Measurements from ENCODE around the gene COL4A5. TPM values are rescaled to one million over a fixed set of nuclear protein-coding genes. Genes with fewer than 3 reads are reported as not detected.

COL4A5 gene
- total and polyA plus RNA-seq, 2 of the 13 experiments (the other 11 are each of a cell fraction or from before 2014, with no cell fraction given): 39.5 to 45.5 TPM

GRCh38 chrX:108437349-108438109 is 2.1 kb upstream of the COL4A5 start:
- Histone ChIP-seq H3K79me2 (ENCODE audit: insufficient read depth, low read length) (peaks cover 12% of the 10 kb centered on the region), H3K9me3 (ENCODE audit: low read length) (no peaks in the 10 kb centered on the region), H3K4me2 (ENCODE audit: low read depth, low read length) (peak overlapping the region; percentile 92), H3K4me3 (replicated peaks in 1 of 3; ENCODE audit: insufficient read depth in 1 of 3, low read depth in 2 of 3, low read length in 3 of 3) (peak overlapping the region; percentile 49 to 77 (median 72)), H3K27ac (ENCODE audit: extremely low read length, insufficient read depth, low read length) (no peak overlapping the region), H2AFZ (ENCODE audit: low read length) (peak overlapping the region; percentile 63), H3K4me1 (ENCODE audit: insufficient read depth, low read length) (peaks cover 10% of the 10 kb centered on the region; the same call in 1 of the 2 replicates), H3K36me3 (replicated peaks in 1 of 2; ENCODE audit: control insufficient read depth in 1 of 2, insufficient read depth in 2 of 2, low read length in 2 of 2) (no peaks in the 10 kb centered on the region), H4K20me1 (ENCODE audit: insufficient read depth, low read length) (no peaks in the 10 kb centered on the region), H3K9ac (ENCODE audit: insufficient read depth, low read depth, low read length) (peak overlapping the region; percentile 47), H3K27me3 (ENCODE audit: control insufficient read depth in 1 of 2, insufficient read depth in 2 of 2, low read length in 2 of 2) (no peaks in the 10 kb centered on the region; a peak in 1 of 5 replicates)
- in situ Hi-C loops (cut with HindIII; ENCODE audit: extremely low pct_ligation_motif_present, low pct_unique_long_range_greater_than_20kb): no loop called here
- FAIRE-seq: no peak
- CTCF ChIA-PET (ENCODE audit: low intra/inter-chr PET ratio, low total read pairs): no interaction called here
- POLR2A ChIA-PET: interaction anchor here (1.0 kb wide), 1 partner anchor 10 kb away, joined by 3 read pairs; no protein-coding TSS in a partner anchor
- TF ChIP-seq NR2F2 (IDR thresholded peaks at IDR 0.05; ENCODE audit: borderline replicate concordance, low read depth) (no peak), PAF1 (CRISPR knock-in tag; IDR thresholded peaks at IDR 0.05) (no peak), ZNF790 (CRISPR knock-in tag; IDR thresholded peaks at IDR 0.05; ENCODE audit: borderline replicate concordance) (no peak), ZMYM4 (CRISPR knock-in tag; IDR thresholded peaks at IDR 0.05) (no peak), ZNF576 (CRISPR knock-in tag; IDR thresholded peaks at IDR 0.05) (no peak), FIP1L1 (IDR thresholded peaks at IDR 0.05; ENCODE audit: borderline replicate concordance, insufficient read depth, low read depth, low read length) (no peak), NFIB (CRISPR knock-in tag; IDR thresholded peaks at IDR 0.05; ENCODE audit: borderline replicate concordance) (no peak), RAD51 (IDR thresholded peaks at IDR 0.05; ENCODE audit: borderline replicate concordance) (no peak), FOXJ3 (CRISPR knock-in tag; IDR thresholded peaks at IDR 0.05; ENCODE audit: borderline replicate concordance) (no peak), ZBTB40 (IDR thresholded peaks at IDR 0.05) (no peak), ZBTB40 (CRISPR knock-in tag; IDR thresholded peaks at IDR 0.05) (no peak)
- ATAC-seq: peak; percentile 57
- BruUV-seq (replicated peaks): no TSS peak
- intact Hi-C loops (cut with micrococcal nuclease; ENCODE audit: unreplicated experiment): loop anchor here (5.0 to 10.0 kb wide), 4 partner anchors 80 to 193 kb away; no protein-coding TSS in a partner anchor
- no peak for DNase-seq (ENCODE audit: low spot score)
- 30% methylated on average over 18 of the region's 20 CpGs for WGBS (ENCODE audit: low lambda C conversion rate)

All from HepG2 (cell line).